ENCODE measurements around the gene CLNK.

- TF ChIP-seq CTCF (IDR thresholded peaks at IDR 0.05) = no peak
- TF ChIP-seq EZH2 (IDR thresholded peaks at IDR 0.05; ENCODE audit: borderline replicate concordance, insufficient read depth, low read depth, low read length, poor library complexity, severe bottlenecking) = no peak
These were observed 119.3 kb downstream of the CLNK start for GRCh38 chr4:10565166-10565780.

Measured in B cell (primary cell).